Activated B cell treated with CpG ODN at 0.5 μM for 24 hours (primary cell): ENCODE results near the gene DUSP28. TPM values are rescaled to one million over a fixed set of nuclear protein-coding genes. Genes with fewer than 3 reads are reported as not detected.

Experiments
- ATAC-seq: fragments of 200-7000 bp; cut with Tn5 transposase; one replicate; pipeline ENCODE4 v1.10.0; 2021; ENCODE audit warnings: low read depth, mild to moderate bottlenecking, moderate library complexity
- CTCF ChIA-PET: fragments of 350-600 bp; sonication (Branson Sonifier 250); formaldehyde crosslinking; loops from one replicate; lab custom pipeline; 2021; ENCODE audit warnings: antibody characterized with exemption; lab: Charles Lee
- POLR2A ChIA-PET: fragments of 350-600 bp; sonication (Branson Sonifier 250); formaldehyde crosslinking; loops from one replicate; lab custom pipeline; 2021; ENCODE audit warnings: antibody characterized with exemption; lab: Charles Lee
- DNase-seq: peaks from one replicate; pipeline ENCODE4 v3.0.0; 2022
- H3K27ac Mint-ChIP-seq: one replicate; pipeline ENCODE4 v1.8.0; 2020; ENCODE audit warnings: mixed read lengths
- H3K27me3 Mint-ChIP-seq: one replicate; pipeline ENCODE4 v1.8.0; 2021; ENCODE audit warnings: mixed read lengths
- H3K36me3 Mint-ChIP-seq: one replicate; pipeline ENCODE4 v1.8.0; 2021; ENCODE audit warnings: low read depth, mixed read lengths
- H3K4me1 Mint-ChIP-seq: one replicate; pipeline ENCODE4 v1.8.0; 2021; ENCODE audit warnings: mixed read lengths
- H3K4me3 Mint-ChIP-seq: one replicate; pipeline ENCODE4 v1.8.0; 2020; ENCODE audit warnings: mild to moderate bottlenecking, mixed read lengths
- H3K9me3 Mint-ChIP-seq: one replicate; pipeline ENCODE4 v1.8.0; 2020; ENCODE audit warnings: mixed read lengths
- intact Hi-C: fragments of 100-400 bp; cut with micrococcal nuclease; formaldehyde crosslinking; loops from one replicate; pipeline ENCODE4 v1.15.1; 2024
- total RNA-seq: library from RNA; stranded (reverse); gene quantifications from 2 replicates; pipeline ENCODE4 v1.2.3, GENCODE V29; 2022
- TF ChIP-seq, protein P1 (sequence below): fragments of 200-600 bp; IDR thresholded peaks from one replicate; pipeline ENCODE4 v1.8.0; 2022; ENCODE audit warnings: antibody characterized with exemption, mild to moderate bottlenecking

DUSP28 gene
- total RNA-seq, 1 donor from 2014 or later, result 11.5 TPM

- Mint-ChIP-seq H3K4me3 (no peak overlapping the region), H3K9me3 (no peaks in the 10 kb centered on the region), H3K4me1 (no peaks in the 10 kb centered on the region), H3K36me3 (peaks cover 37% of the 10 kb centered on the region), H3K27ac (no peak overlapping the region), H3K27me3 (no peaks in the 10 kb centered on the region)
- ChIA-PET POLR2A (no interaction called here), CTCF (no interaction called here)
- ATAC-seq, result no peak
- intact Hi-C loops, result no loop called here
- TF ChIP-seq, protein P1, sequence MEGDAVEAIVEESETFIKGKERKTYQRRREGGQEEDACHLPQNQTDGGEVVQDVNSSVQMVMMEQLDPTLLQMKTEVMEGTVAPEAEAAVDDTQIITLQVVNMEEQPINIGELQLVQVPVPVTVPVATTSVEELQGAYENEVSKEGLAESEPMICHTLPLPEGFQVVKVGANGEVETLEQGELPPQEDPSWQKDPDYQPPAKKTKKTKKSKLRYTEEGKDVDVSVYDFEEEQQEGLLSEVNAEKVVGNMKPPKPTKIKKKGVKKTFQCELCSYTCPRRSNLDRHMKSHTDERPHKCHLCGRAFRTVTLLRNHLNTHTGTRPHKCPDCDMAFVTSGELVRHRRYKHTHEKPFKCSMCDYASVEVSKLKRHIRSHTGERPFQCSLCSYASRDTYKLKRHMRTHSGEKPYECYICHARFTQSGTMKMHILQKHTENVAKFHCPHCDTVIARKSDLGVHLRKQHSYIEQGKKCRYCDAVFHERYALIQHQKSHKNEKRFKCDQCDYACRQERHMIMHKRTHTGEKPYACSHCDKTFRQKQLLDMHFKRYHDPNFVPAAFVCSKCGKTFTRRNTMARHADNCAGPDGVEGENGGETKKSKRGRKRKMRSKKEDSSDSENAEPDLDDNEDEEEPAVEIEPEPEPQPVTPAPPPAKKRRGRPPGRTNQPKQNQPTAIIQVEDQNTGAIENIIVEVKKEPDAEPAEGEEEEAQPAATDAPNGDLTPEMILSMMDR, result no peak
- no peak for DNase-seq
Measured at GRCh38 chr2:240600451-240600961, 40.3 kb downstream of the DUSP28 start.

DNA sequence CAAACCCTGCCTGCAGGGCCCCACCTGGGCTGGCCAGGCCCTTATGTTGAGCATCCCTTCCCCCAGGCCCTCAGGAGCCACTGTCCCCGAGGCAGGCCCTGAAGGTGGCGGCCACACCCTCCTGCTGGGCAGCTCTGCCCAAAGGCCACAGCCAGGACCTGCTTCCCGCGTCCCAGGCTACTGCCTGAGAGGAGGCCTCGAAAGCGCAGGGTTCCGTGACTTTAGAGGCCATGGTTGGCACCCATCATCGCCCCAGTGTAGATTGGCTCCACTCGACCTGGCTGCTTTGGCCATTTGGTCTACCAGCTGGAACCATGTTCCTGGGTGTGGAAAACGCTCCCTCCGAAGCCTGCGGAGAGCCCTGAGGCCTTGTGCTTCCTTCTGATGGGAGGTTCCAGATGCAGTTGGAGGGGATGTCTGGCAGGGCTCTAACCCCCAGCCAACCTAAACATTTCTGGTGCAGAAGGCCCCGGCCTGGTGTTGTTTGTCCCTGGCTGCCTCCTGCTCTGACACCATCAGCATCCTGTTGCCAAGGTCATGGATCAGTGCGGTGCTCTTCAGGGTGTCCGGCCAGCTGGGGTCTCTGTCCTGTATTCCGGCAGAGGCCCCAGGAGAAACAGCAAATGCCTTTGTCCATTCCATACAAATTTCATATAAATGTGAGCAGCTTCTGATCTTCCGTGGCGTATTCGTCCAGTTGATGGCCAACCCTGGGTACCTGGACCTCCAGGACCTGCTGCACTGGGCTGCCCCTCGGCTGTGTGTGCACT lies 41.1 kb downstream of the DUSP28 start:
- intact Hi-C loops, result no loop called here
- CTCF ChIA-PET, result no interaction called here
- no peak for ATAC-seq

GRCh38 chr2:240601831-240602160 lies 41.6 kb downstream of the DUSP28 start:
- no peak overlapping the region for H3K4me3 Mint-ChIP-seq
- H3K9me3 Mint-ChIP-seq, result no peaks in the 10 kb centered on the region
- no peak for ATAC-seq
- POLR2A ChIA-PET, result no interaction called here
- H3K27me3 Mint-ChIP-seq, result no peaks in the 10 kb centered on the region
- peaks cover 31% of the 10 kb centered on the region for H3K36me3 Mint-ChIP-seq
- TF ChIP-seq, protein P1, result no peak
- no peak for DNase-seq
- no peak overlapping the region for H3K27ac Mint-ChIP-seq
- CTCF ChIA-PET, result no interaction called here
- H3K4me1 Mint-ChIP-seq, result no peaks in the 10 kb centered on the region
- intact Hi-C loops, result no loop called here

More for the DNA sequence above, 41.1 kb downstream of the DUSP28 start:
- POLR2A ChIA-PET, result no interaction called here
- H3K36me3 Mint-ChIP-seq, result peaks cover 31% of the 10 kb centered on the region
- H3K4me3 Mint-ChIP-seq, result no peak overlapping the region
- no peak overlapping the region for H3K27ac Mint-ChIP-seq
- H3K9me3 Mint-ChIP-seq, result no peaks in the 10 kb centered on the region
- TF ChIP-seq, protein P1, result no peak
- no peak for DNase-seq
- H3K4me1 Mint-ChIP-seq, result no peaks in the 10 kb centered on the region
- H3K27me3 Mint-ChIP-seq, result no peaks in the 10 kb centered on the region

DNA sequence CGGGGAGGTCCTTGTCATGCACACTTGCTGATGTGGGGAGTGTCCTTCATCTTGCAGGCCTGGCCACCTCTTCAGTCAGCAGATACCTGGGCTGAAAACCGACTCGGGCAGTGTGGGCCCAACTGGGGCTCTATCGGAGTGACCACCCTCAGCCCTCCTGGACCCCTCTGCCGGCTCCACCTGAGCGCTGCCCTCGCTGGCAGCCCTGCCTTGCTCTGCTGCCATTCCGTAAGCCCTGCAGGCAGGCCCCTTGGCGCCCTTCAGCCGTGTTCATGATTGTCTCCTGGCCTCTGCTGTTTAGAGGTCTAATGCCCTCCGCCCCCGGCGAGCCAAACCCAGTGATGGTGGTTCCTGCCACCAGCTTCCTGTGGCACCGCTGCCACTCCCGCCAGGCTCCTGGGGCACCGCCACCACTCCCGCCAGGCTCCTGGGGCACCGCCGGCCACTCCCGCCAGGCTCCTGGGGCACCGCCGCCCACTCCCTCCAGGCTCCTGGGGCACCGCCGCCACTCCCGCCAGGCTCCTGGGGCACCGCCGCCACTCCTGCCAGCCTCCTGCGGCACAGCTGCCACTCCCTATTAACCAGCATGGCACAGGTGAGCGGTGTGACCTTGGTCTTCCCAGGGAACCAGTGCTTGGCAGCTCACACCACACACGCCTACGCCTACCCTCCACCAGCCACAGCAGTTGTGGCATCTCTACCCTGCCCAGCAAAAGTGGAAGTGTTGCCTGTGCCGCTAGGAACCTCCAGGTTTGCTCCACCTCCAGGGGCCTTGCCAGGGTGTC lies 42.3 kb downstream of the DUSP28 start:
- ATAC-seq, result no peak
- no peak for DNase-seq
- ChIA-PET POLR2A (no interaction called here), CTCF (no interaction called here)
- no peak overlapping the region for H3K27ac Mint-ChIP-seq
- H3K9me3 Mint-ChIP-seq, result no peaks in the 10 kb centered on the region
- no peaks in the 10 kb centered on the region for H3K4me1 Mint-ChIP-seq
- no peak overlapping the region for H3K4me3 Mint-ChIP-seq
- intact Hi-C loops, result no loop called here
- TF ChIP-seq, protein P1, result no peak
- no peaks in the 10 kb centered on the region for H3K27me3 Mint-ChIP-seq
- peaks cover 31% of the 10 kb centered on the region for H3K36me3 Mint-ChIP-seq
